GM19438 (cell line): ENCODE measurements around the gene SUSD4.

Experiments
- ATAC-seq: cut with Tn5 transposase; IDR thresholded peaks from one replicate; pipeline ENCODE4 v1.9.1; 2021; ENCODE audit warnings: low read depth; ENCODE audit not compliant: unreplicated experiment

Gene SUSD4

DNA sequence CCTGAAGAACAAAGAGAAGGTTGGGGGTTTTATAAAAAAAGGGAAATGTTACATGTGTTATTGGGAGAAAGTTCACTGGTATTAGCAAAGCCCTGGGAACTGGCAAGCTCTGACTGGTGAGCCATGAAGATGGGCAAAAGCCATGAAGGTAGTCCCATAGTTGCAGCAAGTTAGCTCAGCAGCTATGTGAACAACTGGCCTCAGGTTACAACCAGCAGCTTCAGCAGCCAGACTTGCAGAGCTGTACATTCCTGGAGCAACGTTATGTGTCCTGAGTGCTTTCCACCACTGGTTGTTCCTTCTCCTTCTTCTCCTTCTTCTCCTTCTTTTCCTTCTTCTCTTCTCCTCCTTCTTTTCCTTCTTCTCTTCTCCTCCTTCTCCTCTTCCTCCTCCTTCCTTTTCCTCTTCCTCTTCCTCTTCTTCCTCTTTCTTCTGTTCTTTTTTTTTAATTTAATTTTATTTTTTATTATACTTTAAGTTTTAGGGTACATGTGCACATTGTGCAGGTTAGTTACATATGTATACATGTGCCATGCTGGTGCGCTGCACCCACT, 164.8 kb downstream of the SUSD4 start:
- no peak for ATAC-seq

DNA sequence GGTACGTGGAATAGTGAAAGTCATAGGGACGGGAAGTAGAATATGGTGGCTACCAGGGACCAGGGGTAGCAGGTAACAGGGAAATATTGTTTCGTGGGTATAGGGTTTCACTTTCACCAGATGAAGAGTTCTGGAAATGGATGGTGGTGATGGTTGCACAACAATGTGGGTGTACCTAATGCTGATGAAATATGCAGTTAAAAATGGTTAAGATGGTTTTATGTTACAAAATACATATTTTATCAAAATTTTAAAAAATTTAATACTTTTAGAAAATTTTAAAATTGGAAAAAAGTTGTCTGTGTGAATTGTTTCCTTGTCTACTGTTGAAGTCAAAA, 165.4 kb downstream of the SUSD4 start:
- no peak for ATAC-seq

GRCh38 chr1:223197923-223198627, 165.9 kb downstream of the SUSD4 start:
- no peak for ATAC-seq

DNA sequence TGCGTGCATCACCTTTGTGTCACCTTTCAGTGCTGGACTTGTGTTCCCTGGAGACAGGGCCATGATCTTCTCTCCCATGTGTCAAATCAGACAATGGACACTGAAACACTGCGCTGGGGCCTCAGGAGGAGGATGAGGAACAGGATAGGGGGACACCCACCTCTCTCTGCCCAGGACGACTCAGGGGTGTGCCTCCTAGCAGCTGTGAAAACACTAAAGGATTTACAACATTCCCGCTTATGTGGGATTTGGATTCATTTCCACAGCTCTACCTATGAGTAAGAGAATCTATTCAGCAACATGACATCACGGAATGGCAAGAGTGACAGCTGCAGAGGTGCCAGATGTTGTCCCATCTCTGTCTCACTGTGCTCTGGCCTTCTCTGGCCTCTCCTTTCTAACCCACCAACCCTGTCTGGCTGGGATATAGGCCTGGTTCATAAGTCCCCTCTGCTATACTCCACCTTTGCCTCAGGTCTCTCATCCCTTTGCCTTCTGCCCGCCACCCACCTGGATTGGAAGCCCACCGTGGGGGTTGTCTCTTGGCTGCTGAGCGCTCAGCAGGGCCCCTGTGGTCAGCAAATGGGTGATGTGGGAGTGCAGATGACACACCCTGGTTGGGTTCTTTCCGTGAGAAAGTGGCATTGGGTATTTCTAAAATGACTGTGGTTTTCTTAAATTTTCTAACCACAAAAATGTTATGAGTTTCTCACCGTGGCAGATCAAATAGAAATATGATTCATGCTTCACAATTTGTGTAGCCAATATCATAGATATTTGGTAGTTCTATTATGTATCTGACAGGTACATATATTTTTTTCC, 173.9 kb downstream of the SUSD4 start:
- ATAC-seq, result no peak

DNA sequence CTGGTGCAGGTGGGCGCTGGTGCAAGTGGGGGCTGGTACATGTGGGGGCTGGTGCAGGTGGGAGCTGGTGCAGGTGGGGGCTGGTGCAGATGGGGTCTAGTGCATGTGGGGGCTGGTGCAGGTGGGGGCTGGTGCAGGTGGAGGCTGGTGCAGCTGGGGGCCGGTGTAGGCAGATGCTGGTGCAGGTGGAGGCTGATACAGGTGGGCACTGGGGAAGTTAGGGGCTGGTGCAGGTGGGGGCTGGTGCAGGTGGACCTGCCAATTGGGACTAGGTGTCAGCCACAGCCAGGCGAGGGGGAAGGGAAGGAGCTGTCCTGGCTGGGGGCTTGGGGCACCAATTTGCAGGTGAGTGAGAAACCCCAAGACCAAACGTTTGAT, 174.5 kb downstream of the SUSD4 start:
- ATAC-seq, result no peak

DNA sequence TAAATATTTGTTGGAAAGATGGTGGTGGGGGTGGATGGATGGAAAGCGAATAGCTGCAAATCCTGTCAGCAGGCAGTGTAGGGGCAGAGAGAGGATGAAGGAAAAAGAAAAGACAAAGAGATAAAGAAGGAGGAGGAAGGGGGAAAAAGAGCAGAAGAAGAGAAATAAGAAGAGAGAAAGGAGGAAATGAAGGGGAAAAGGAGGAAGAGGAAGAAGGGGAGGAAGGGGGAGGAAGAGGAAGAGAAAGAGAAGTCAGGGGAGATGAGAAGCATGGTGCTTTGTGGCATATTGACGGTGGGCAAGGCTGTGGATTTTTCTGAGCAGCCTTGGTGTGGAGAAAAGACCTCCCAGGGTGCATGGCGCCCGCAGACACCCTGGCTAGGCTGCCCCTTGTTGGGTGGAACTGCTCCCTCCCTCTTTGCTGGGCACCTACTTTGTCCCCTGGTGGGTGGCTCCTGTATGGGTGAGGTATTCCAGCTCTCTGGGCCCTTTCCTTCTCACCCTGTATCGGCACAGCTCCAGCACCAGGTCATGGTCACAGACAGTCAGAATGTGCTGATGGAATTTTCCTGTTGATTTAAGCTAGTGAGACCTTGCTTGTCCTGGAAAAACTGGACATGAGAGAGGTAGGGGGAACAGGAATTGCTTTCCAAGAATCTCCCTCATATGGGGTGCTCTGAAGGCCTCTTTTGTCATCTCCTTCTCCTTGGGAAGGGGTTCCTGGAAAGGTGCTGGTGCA, 175.2 kb downstream of the SUSD4 start:
- ATAC-seq, result no peak

DNA sequence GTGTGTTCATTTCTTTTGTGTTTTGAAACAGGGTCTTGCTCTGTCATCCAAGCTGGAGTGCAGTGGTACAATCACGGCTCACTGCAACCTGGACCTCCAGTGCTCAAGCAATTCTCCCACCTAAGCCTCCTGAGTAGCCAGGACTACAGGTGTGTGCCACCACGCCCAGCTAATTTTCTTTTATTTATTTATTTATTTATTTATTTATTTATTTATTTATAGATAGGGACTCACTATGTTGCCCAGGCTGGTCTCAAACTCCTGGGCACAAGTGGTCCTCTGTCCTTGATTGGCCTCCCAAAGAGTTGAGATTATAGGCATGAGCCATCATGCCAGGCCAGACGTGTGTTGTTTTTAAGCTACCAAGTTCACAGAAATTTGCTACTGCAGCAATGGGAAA, 177.2 kb downstream of the SUSD4 start:
- no peak for ATAC-seq

GRCh38 chr1:223183268-223183862, 180.6 kb downstream of the SUSD4 start:
- ATAC-seq, result no peak

DNA sequence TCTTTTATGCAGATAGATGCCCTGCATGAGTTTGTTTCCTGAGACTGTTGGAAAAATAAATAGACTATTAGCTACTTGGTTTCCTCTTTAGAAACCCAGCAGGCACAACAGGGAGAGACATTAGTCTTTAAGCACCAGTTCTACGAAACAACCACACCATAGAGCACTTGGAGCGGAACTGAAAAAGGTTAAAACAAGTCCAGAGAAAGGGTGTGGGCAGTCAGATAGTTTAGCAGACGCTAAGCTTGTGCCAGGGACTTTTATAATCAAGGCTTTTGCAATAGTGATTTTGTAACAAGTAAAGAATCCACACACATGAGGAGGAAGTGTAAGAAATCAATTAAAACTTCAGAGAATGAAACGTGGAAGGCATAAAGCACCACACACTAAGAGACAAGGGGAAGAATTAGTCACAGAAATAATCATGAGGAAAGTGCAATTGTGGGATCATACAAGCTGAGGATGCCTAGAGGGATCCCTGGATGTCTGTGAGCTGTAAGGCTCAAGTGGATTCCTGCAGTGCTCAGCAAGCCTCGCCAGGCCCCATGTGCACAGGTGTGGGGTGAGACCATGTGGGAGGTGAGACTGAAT, 183.2 kb downstream of the SUSD4 start:
- no peak for ATAC-seq

DNA sequence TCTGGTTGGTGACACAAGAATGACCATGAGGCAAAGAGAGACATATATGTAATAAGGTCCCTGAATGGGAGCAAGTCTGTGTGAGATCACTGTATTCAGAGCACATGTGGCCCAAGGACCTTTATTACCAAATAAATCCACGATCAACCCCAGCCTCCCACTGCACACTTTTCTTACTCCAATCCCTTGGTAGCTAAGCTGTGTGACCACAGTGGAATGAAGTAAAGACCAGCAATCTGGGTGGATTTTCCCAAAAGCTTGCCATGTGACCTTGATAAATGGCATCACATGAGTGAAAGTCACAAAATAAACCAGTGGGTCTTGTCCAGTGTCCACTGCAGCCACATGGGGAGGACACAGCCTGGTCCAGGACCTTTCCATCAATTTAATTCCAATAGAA, 184.2 kb downstream of the SUSD4 start:
- ATAC-seq, result no peak

GRCh38 chr1:223179280-223179679, 184.7 kb downstream of the SUSD4 start:
- no peak for ATAC-seq

DNA sequence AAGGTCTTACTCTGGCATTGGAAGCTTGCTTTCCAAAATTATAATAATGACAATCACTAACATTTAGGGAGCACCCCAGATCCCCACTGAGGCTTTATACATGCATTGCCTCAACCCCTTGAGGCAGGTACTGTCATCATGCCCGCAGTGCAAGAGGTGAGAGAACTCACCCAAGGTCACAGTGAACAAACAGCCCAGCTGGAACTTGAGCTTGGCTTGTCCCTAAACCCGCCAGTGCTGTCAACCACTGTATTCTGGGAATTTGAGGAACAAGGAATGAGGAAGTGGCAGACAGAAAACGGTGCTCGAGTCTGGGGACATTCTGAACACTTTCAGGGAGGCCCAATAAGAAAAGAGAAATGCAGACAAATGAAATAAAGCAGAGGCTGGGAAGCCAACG, 186.3 kb downstream of the SUSD4 start:
- no peak for ATAC-seq

DNA sequence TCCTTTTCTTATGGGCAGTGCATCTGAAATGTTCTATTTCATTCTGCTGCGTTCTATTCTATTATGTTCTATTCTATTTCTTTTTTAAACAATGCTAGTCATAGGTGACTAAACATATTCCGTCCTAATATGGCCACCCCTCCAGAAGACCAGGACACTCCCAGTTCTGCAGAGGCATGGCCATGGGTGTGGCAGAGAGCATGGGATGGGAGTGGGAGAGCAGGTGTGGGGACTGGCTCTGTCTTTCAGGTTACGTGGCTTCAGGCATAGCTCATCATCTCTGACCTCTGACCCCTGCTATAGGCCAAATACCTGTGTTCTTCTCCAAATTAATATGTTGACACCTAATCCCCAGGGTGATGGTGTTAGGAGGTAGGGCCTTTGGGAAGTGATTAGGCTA, 187.5 kb downstream of the SUSD4 start:
- no peak for ATAC-seq

- ATAC-seq, result no peak
These were observed 188.3 kb downstream of the SUSD4 start for GRCh38 chr1:223175633-223176032.

DNA sequence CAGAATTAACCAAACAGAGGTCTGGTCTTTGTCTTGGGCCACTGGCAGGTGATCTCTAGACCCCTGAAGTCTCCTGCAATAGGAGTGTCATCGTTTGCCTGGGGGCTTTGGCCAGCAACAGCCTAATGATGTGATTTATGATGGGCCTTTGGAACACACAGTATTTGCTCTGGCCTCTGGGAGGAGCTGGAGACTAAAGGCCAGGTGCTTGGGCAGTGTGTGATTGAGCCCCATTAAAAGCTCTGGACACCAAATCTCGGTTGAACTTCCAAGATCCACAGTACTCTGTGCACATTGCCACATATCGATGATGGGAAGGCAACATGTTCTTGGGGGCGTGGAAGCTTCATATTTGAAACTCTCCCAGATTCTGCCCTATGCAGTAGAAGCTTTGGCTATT, 188.9 kb downstream of the SUSD4 start:
- ATAC-seq, result no peak
